Measurements from ENCODE around the gene TNIP1. TPM values are rescaled to one million over a fixed set of nuclear protein-coding genes. Genes with fewer than 3 reads are reported as not detected.

Gene TNIP1
- polyA plus RNA-seq, 6 donors from 2014 or later, result 36.2 to 68.2 (median 55.5) TPM

DNA sequence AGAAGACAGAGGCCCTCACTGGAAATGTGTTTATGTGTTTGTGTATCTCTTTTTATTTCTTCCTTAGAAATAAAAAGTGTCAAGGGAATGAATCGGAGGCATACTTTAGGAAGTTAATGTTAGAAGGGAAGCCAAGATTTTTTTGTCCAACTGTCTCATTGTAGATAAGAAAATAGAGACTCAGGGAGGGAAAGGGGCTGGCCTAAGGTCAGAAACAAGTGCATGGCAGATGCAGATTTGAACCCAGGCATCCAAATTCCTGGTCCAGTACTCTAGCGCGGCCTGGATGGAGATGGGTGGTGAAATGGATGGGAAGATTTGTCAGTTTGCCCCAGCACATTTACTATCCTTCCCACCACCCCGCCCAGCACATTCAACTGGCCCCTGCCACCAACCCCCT, 19.8 kb upstream of the TNIP1 start:
- H3K27ac Mint-ChIP-seq, result peak overlapping the region in 5 of 6 donors; percentile 16 to 92 (median 64)
- DNase-seq, result no peak
- H3K4me1 Mint-ChIP-seq, result peaks cover 37 to 58% (median 47%) of the 10 kb centered on the region in 3 donors
- peak overlapping the region in 1 of 8 donors; percentile 8 for H3K4me3 Mint-ChIP-seq
- peaks cover 10 to 36% of the 10 kb centered on the region in 2 donors for H3K36me3 Mint-ChIP-seq
- peaks cover 0 to 2% (median 0%) of the 10 kb centered on the region in 7 donors for H3K9me3 Mint-ChIP-seq
- no peaks in the 10 kb centered on the region for H3K27me3 Mint-ChIP-seq
- no peak for ATAC-seq (ENCODE audit: low read depth in 2 of 2)

GRCh38 chr5:151098768-151099121, 17.9 kb upstream of the TNIP1 start:
- H3K27ac Mint-ChIP-seq, result peak overlapping the region; percentile 3 to 96 (median 92)
- peaks cover 54 to 78% (median 66%) of the 10 kb centered on the region in 3 donors for H3K4me1 Mint-ChIP-seq
- H3K27me3 Mint-ChIP-seq, result no peaks in the 10 kb centered on the region
- peaks cover 0 to 2% (median 0%) of the 10 kb centered on the region in 7 donors for H3K9me3 Mint-ChIP-seq
- DNase-seq (no peak), ATAC-seq (ENCODE audit: low read depth in 2 of 2) (no peak)
- H3K4me3 Mint-ChIP-seq, result peak overlapping the region in 2 of 8 donors; percentile 13 to 26
- peaks cover 10 to 26% of the 10 kb centered on the region in 2 donors for H3K36me3 Mint-ChIP-seq

- ATAC-seq (ENCODE audit: low read depth in 2 of 2), result peak; percentile 13 to 30
- no peak for DNase-seq
- Mint-ChIP-seq H3K4me3 (peak overlapping the region in 3 of 8 donors; percentile 13 to 50 (median 29)), H3K36me3 (peaks cover 10 to 21% of the 10 kb centered on the region in 2 donors), H3K27ac (peak overlapping the region; percentile 65 to 96 (median 92)), H3K27me3 (no peaks in the 10 kb centered on the region), H3K9me3 (peaks cover 0 to 2% (median 0%) of the 10 kb centered on the region in 7 donors), H3K4me1 (peaks cover 59 to 84% (median 72%) of the 10 kb centered on the region in 3 donors)
Observed at GRCh38 chr5:151097820-151098767, 17.3 kb upstream of the TNIP1 start.

- DNase-seq (no peak), ATAC-seq (ENCODE audit: low read depth in 2 of 2) (no peak)
- Mint-ChIP-seq H3K9me3 (peaks cover 0 to 2% (median 0%) of the 10 kb centered on the region in 7 donors), H3K27ac (peak overlapping the region; percentile 27 to 96 (median 71)), H3K27me3 (no peaks in the 10 kb centered on the region), H3K36me3 (peaks cover 10 to 20% of the 10 kb centered on the region in 2 donors), H3K4me3 (no peak overlapping the region), H3K4me1 (peaks cover 64 to 93% (median 81%) of the 10 kb centered on the region in 3 donors)
Observed at GRCh38 chr5:151097061-151097460, 16.2 kb upstream of the TNIP1 start.

GRCh38 chr5:151096001-151096373, 15.2 kb upstream of the TNIP1 start:
- Mint-ChIP-seq H3K4me3 (peak overlapping the region in 2 of 8 donors; percentile 50 to 80), H3K27me3 (no peaks in the 10 kb centered on the region), H3K4me1 (peaks cover 67 to 96% (median 86%) of the 10 kb centered on the region in 3 donors), H3K36me3 (peaks cover 10 to 13% of the 10 kb centered on the region in 2 donors), H3K27ac (peak overlapping the region; percentile 89 to 98 (median 94)), H3K9me3 (peaks cover 0 to 2% (median 0%) of the 10 kb centered on the region in 7 donors)
- DNase-seq (no peak), ATAC-seq (ENCODE audit: low read depth in 2 of 2) (no peak)

DNA sequence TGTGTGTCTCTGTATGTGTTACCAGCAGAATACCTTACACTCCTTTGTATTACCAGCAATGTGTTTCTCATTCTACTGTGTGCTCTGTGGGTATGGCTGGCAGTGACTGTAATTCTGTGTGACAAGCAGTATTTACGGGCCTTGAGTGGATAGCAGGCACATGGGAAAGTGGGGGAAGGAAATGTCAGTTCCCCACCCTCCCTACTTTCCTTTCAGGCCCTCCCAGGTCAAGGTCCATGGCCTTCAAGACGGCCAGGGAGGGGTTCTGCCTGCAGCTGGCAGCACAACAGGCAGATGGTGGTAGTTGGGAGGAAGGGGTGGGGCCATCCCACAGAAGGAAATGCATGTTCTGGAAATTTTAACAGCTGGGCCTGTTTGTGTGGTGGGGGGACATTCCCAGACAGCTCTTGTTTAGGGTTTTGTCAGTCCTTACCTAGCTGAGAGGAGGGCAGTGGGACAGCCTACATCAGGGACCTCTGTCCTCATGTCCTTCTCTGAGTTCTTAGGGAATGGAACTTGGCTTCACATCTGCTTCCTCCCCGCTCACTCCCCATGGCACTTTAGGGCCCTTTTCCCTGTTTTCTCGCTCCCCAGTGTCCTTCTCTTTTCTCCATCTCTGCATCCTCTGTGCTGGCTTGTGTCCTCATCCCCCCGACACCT, 14.6 kb upstream of the TNIP1 start:
- H3K27ac Mint-ChIP-seq, result peak overlapping the region in 5 of 6 donors; percentile 92 to 98 (median 94)
- ATAC-seq (ENCODE audit: low read depth in 2 of 2) (no peak), DNase-seq (no peak)
- peak overlapping the region in 1 of 8 donors; percentile 1 for H3K4me3 Mint-ChIP-seq
- no peaks in the 10 kb centered on the region for H3K9me3 Mint-ChIP-seq
- H3K36me3 Mint-ChIP-seq, result peaks cover 5 to 8% of the 10 kb centered on the region in 2 donors
- peaks cover 63 to 95% (median 84%) of the 10 kb centered on the region in 3 donors for H3K4me1 Mint-ChIP-seq
- H3K27me3 Mint-ChIP-seq, result no peaks in the 10 kb centered on the region

- DNase-seq (no peak), ATAC-seq (ENCODE audit: low read depth in 2 of 2) (no peak)
- no peaks in the 10 kb centered on the region for H3K27me3 Mint-ChIP-seq
- peaks cover 0 to 2% of the 10 kb centered on the region in 2 donors for H3K36me3 Mint-ChIP-seq
- H3K4me1 Mint-ChIP-seq, result peaks cover 57 to 89% (median 77%) of the 10 kb centered on the region in 3 donors
- H3K27ac Mint-ChIP-seq, result peak overlapping the region; percentile 69 to 98 (median 95)
- H3K4me3 Mint-ChIP-seq, result peak overlapping the region in 2 of 8 donors; percentile 39 to 68
- H3K9me3 Mint-ChIP-seq, result no peaks in the 10 kb centered on the region
Observed at GRCh38 chr5:151094852-151095245, 14.0 kb upstream of the TNIP1 start.

- Mint-ChIP-seq H3K9me3 (no peaks in the 10 kb centered on the region), H3K27ac (peak overlapping the region; percentile 83 to 98 (median 95)), H3K4me1 (peaks cover 53 to 83% (median 71%) of the 10 kb centered on the region in 3 donors), H3K27me3 (no peaks in the 10 kb centered on the region), H3K36me3 (no peaks in the 10 kb centered on the region), H3K4me3 (peak overlapping the region in 7 of 8 donors; percentile 3 to 76 (median 52))
- ATAC-seq (ENCODE audit: low read depth in 2 of 2) (peak; percentile 82 to 87), DNase-seq (peak; percentile 45)
Observed at GRCh38 chr5:151094030-151094851, 13.4 kb upstream of the TNIP1 start.

DNA sequence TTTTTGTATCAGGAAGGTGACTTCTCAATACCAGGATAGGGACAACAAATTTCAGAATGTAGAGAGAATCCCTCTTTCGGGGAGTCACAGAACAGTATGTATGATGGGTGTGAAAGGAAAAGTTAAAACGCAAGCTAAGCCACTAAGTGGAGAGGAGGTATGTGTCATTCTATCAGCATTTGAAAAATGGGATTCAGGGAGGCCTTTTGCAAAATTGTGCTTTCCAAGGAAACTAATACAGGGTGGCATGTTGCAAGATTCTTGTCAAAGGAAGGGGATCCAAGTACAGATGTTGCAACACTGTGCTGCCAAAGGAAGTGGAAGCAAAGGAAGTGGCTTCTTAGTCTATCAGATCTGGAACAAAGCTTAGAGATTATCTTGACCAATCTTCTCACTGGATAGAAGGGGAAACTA, 12.6 kb upstream of the TNIP1 start:
- DNase-seq (no peak), ATAC-seq (ENCODE audit: low read depth in 2 of 2) (peak; percentile 2 to 13)
- H3K9me3 Mint-ChIP-seq, result no peaks in the 10 kb centered on the region
- H3K4me3 Mint-ChIP-seq, result peak overlapping the region in 6 of 8 donors; percentile 43 to 76 (median 56)
- peak overlapping the region; percentile 50 to 98 (median 92) for H3K27ac Mint-ChIP-seq
- H3K36me3 Mint-ChIP-seq, result no peaks in the 10 kb centered on the region
- H3K27me3 Mint-ChIP-seq, result no peaks in the 10 kb centered on the region
- H3K4me1 Mint-ChIP-seq, result peaks cover 45 to 77% (median 64%) of the 10 kb centered on the region in 3 donors

GRCh38 chr5:151092762-151093161, 11.9 kb upstream of the TNIP1 start:
- no peak for ATAC-seq (ENCODE audit: low read depth in 2 of 2)
- no peak for DNase-seq
- Mint-ChIP-seq H3K36me3 (no peaks in the 10 kb centered on the region), H3K9me3 (no peaks in the 10 kb centered on the region), H3K27ac (peak overlapping the region in 3 of 6 donors; percentile 32 to 67 (median 60)), H3K27me3 (no peaks in the 10 kb centered on the region), H3K4me1 (peaks cover 41 to 72% (median 56%) of the 10 kb centered on the region in 3 donors), H3K4me3 (peak overlapping the region in 1 of 8 donors; percentile 5)

DNA sequence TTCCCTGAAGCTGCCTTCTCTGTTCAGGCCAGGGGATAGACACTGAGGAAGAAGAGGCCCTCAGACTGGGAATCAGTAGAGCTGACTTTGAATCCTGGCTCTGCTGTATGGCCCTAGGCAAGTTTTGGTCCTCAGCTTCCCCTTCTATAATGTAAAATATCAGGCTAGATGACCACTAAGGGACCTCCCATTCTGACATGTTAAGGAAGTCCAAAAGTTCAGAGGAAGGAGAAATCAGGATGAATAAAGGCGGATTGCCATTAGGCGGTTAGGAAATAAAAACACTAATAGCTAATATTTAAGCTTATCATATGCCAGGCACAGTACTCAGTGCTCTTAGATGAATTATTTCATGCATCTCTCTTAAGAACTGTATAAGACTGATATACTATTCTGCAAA, 8.9 kb upstream of the TNIP1 start:
- H3K36me3 Mint-ChIP-seq, result no peaks in the 10 kb centered on the region
- ATAC-seq (ENCODE audit: low read depth in 2 of 2) (no peak), DNase-seq (no peak)
- no peak overlapping the region for H3K27ac Mint-ChIP-seq
- H3K27me3 Mint-ChIP-seq, result no peaks in the 10 kb centered on the region
- peaks cover 47 to 72% (median 62%) of the 10 kb centered on the region in 3 donors for H3K4me1 Mint-ChIP-seq
- no peak overlapping the region for H3K4me3 Mint-ChIP-seq
- H3K9me3 Mint-ChIP-seq, result no peaks in the 10 kb centered on the region

DNA sequence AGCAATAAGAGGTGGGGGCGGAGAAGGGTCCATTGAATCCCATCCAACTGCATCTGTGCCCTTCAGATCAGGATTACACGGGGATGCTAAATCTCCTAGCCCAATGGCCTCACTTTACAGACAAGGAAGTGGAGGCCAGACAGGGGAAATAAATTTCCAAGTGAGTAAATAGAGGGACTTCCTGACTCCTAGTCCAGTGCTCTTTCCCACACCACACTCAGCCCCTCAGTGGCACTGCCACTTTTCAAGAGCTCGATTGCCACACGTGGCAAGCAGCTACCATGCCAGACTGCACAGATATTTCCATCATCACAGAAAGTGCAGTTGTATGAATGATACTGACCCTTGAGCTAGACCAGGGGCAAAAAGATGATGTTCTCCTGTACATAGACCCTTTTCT, 8.2 kb upstream of the TNIP1 start:
- Mint-ChIP-seq H3K4me3 (no peak overlapping the region), H3K9me3 (no peaks in the 10 kb centered on the region), H3K36me3 (no peaks in the 10 kb centered on the region), H3K27me3 (no peaks in the 10 kb centered on the region), H3K27ac (peak overlapping the region in 1 of 6 donors; percentile 56), H3K4me1 (peaks cover 46 to 71% (median 60%) of the 10 kb centered on the region in 3 donors)
- ATAC-seq (ENCODE audit: low read depth in 2 of 2), result no peak
- DNase-seq, result no peak
